Karpas-422 (cell line): ENCODE data around the gene SLITRK3. TPM values are rescaled to one million over a fixed set of nuclear protein-coding genes. Genes with fewer than 3 reads are reported as not detected.

Experiments
- DNase-seq: peaks from one replicate; pipeline ENCODE4 v3.0.0-alpha.2; 2015
- H2AFZ ChIP-seq: fragments of 200-600 bp; sonication (generic); 2 replicates; pipeline ENCODE4 v1.6.1; 2014; ENCODE audit warnings: antibody characterized with exemption, low read length, mixed read lengths
- H3K27ac ChIP-seq: fragments of 200-600 bp; sonication (generic); 2 replicates; pipeline ENCODE4 v1.5.1; 2014; ENCODE audit warnings: mild to moderate bottlenecking, low read length, moderate library complexity
- H3K27me3 ChIP-seq: fragments of 200-600 bp; sonication (generic); 2 replicates; pipeline ENCODE4 v1.6.1; 2014; ENCODE audit warnings: low read length, mixed read lengths
- H3K36me3 ChIP-seq: fragments of 200-600 bp; sonication (generic); 2 replicates; pipeline ENCODE4 v1.6.1; 2014; ENCODE audit warnings: low read length, mixed read lengths; ENCODE audit not compliant: insufficient read depth
- H3K4me1 ChIP-seq: fragments of 200-600 bp; sonication (generic); 2 replicates; pipeline ENCODE4 v1.6.1; 2014; ENCODE audit warnings: mild to moderate bottlenecking, low read length, mixed read lengths
- H3K4me2 ChIP-seq: fragments of 200-600 bp; sonication (generic); 2 replicates; pipeline ENCODE4 v1.6.1; 2014; ENCODE audit warnings: low read length, low read depth, mild to moderate bottlenecking; ENCODE audit not compliant: poor library complexity, severe bottlenecking
- H3K4me3 ChIP-seq: fragments of 200-600 bp; sonication (generic); 2 replicates; pipeline ENCODE4 v1.5.1; 2014; ENCODE audit warnings: mild to moderate bottlenecking, antibody characterized with exemption, low read length, mixed read lengths
- H3K79me2 ChIP-seq: fragments of 200-600 bp; sonication (generic); 2 replicates; pipeline ENCODE4 v1.6.1; 2014; ENCODE audit warnings: mild to moderate bottlenecking, low read length, mixed read lengths
- H3K9ac ChIP-seq: fragments of 200-600 bp; sonication (generic); 2 replicates; pipeline ENCODE4 v1.6.0; 2014; ENCODE audit warnings: low read length
- H3K9me2 ChIP-seq: fragments of 200-600 bp; sonication (generic), shearing (Covaris generic); replicated peaks from 2 replicates; pipeline ENCODE4 v1.6.0; 2014; ENCODE audit warnings: mild to moderate bottlenecking, low read length, moderate library complexity; ENCODE audit not compliant: insufficient read depth
- H3K9me3 ChIP-seq: fragments of 300-700, 200-600 bp; sonication (generic); 2 replicates; pipeline ENCODE4 v1.6.1; 2014; ENCODE audit warnings: low read length, mixed read lengths
- H4K20me1 ChIP-seq: fragments of 200-600 bp; sonication (generic); 2 replicates; pipeline ENCODE4 v1.6.1; 2014; ENCODE audit warnings: mild to moderate bottlenecking, antibody characterized with exemption, low read length, low read depth; ENCODE audit not compliant: insufficient read depth
- total RNA-seq: library from RNA; depleted of rRNA; stranded (reverse); fragments of >200 nt; shearing (Covaris generic); gene quantifications from 2 replicates; pipeline ENCODE4 v1.2.3, GENCODE V29; 2014; ENCODE audit warnings: low replicate concordance

SLITRK3 gene
- total RNA-seq, 1 experiment from 2014 or later, result not detected

- Histone ChIP-seq H3K4me1 (no peaks in the 10 kb centered on the region), H3K4me3 (no peak overlapping the region), H2AFZ (no peak overlapping the region), H4K20me1 (no peaks in the 10 kb centered on the region), H3K9me3 (peaks cover 4% of the 10 kb centered on the region; the same call in 1 of the 2 replicates), H3K79me2 (no peaks in the 10 kb centered on the region), H3K27me3 (no peaks in the 10 kb centered on the region), H3K9me2 (no peaks in the 10 kb centered on the region; the same call in 1 of the 2 replicates), H3K4me2 (no peak overlapping the region), H3K9ac (no peak overlapping the region), H3K27ac (no peak overlapping the region), H3K36me3 (no peaks in the 10 kb centered on the region)
- no peak for DNase-seq
These were observed 14.5 kb upstream of the SLITRK3 start for GRCh38 chr3:165210727-165211126.

GRCh38 chr3:165210132-165210531 lies 13.9 kb upstream of the SLITRK3 start:
- no peak overlapping the region for H2AFZ ChIP-seq
- no peak overlapping the region for H3K27ac ChIP-seq

DNA sequence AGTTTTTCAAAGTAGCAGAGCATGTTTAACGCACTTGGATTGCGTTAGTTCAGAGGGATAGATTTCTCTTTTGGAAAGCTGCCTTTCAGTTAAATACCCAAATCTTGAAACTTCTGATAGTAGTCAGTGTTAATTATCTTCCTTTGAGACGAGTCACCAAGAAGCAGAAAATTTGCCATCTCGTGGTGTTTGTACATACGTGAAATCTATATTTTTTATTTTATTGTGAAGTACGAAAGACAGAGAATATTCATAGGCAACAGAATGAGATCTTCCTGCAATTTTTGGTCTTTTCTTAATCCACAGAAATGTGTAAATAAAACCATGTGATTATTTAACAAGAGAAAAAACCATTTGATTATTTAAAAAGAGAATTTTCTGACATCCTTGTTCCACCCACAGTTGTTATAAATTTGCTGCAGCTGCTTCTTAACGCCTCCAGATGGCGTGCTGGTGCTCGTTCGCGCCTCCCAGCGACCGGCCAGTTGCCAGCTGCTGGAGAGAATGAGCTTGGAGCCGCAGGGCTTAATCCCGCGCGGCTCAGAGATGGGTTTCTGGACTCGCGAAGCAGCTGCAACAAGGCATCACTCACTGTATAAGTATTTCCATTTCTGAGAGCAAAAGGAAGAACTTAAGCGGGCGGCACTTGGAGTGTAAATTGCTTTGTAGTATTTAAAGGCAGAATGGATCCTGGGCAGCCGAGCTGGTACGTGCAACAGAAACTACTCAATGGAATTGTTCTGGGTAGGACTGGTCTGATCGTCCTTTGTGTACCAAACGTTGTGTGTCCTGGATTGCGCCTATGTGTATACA lies 10.5 kb upstream of the SLITRK3 start:
- H2AFZ ChIP-seq, result no peak overlapping the region
- no peak overlapping the region for H3K4me2 ChIP-seq

More at GRCh38 chr3:165210132-165210531, 13.9 kb upstream of the SLITRK3 start:
- no peak overlapping the region for H3K4me3 ChIP-seq
- H3K4me1 ChIP-seq, result no peaks in the 10 kb centered on the region
- H3K9me3 ChIP-seq, result peaks cover 4% of the 10 kb centered on the region; the same call in 1 of the 2 replicates
- no peaks in the 10 kb centered on the region for H4K20me1 ChIP-seq
- no peak for DNase-seq
- H3K36me3 ChIP-seq, result no peaks in the 10 kb centered on the region
- H3K9me2 ChIP-seq, result no peaks in the 10 kb centered on the region; the same call in 1 of the 2 replicates
- H3K79me2 ChIP-seq, result no peaks in the 10 kb centered on the region
- H3K4me2 ChIP-seq, result no peak overlapping the region
- H3K9ac ChIP-seq, result no peak overlapping the region
- no peaks in the 10 kb centered on the region for H3K27me3 ChIP-seq

DNA sequence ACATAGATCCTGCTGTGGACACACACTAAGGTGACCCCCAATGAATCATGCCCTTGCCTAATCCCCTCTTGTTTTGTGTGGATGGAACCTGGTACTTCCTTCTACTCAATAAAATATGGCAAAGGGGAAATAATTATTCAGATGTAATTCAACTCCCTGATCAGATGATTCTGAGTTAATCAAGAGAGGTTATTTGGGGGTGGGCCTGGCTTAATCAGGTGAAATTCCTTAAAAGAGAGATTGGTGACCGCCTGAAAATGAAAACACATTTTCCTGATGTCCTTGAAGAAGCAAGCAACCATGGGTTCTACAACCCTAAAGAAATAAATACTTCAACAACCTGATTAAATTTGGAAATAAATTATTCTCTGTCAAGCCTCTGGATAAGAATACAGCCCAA lies 8.3 kb upstream of the SLITRK3 start:
- H3K27me3 ChIP-seq, result no peaks in the 10 kb centered on the region
- H3K79me2 ChIP-seq, result no peaks in the 10 kb centered on the region
- H3K4me2 ChIP-seq, result no peak overlapping the region
- H4K20me1 ChIP-seq, result no peaks in the 10 kb centered on the region
- H3K9ac ChIP-seq, result no peak overlapping the region
- DNase-seq, result no peak
- H2AFZ ChIP-seq, result no peak overlapping the region
- no peak overlapping the region for H3K27ac ChIP-seq
- H3K4me1 ChIP-seq, result no peaks in the 10 kb centered on the region
- H3K4me3 ChIP-seq, result no peak overlapping the region
- no peaks in the 10 kb centered on the region for H3K9me2 ChIP-seq
- H3K36me3 ChIP-seq, result no peaks in the 10 kb centered on the region
- peaks cover 9% of the 10 kb centered on the region; the same call in 1 of the 2 replicates for H3K9me3 ChIP-seq

More for the DNA sequence above, 10.5 kb upstream of the SLITRK3 start:
- Histone ChIP-seq H3K36me3 (no peaks in the 10 kb centered on the region), H3K79me2 (no peaks in the 10 kb centered on the region), H3K4me1 (no peaks in the 10 kb centered on the region), H3K27ac (no peak overlapping the region), H3K9me2 (no peaks in the 10 kb centered on the region), H3K27me3 (no peaks in the 10 kb centered on the region), H3K9me3 (peaks cover 9% of the 10 kb centered on the region; the same call in 1 of the 2 replicates), H4K20me1 (no peaks in the 10 kb centered on the region), H3K9ac (no peak overlapping the region), H3K4me3 (no peak overlapping the region)
- DNase-seq, result peak; percentile 69

GRCh38 chr3:165202995-165203394 lies 6.8 kb upstream of the SLITRK3 start:
- no peaks in the 10 kb centered on the region for H3K79me2 ChIP-seq
- no peaks in the 10 kb centered on the region for H4K20me1 ChIP-seq
- no peak overlapping the region for H2AFZ ChIP-seq
- no peaks in the 10 kb centered on the region for H3K36me3 ChIP-seq
- no peaks in the 10 kb centered on the region for H3K9me2 ChIP-seq
- no peak overlapping the region for H3K4me3 ChIP-seq
- no peak overlapping the region for H3K9ac ChIP-seq
- H3K4me2 ChIP-seq, result no peak overlapping the region
- H3K27ac ChIP-seq, result no peak overlapping the region
- no peaks in the 10 kb centered on the region for H3K27me3 ChIP-seq
- DNase-seq, result no peak
- H3K9me3 ChIP-seq, result peaks cover 9% of the 10 kb centered on the region; the same call in 1 of the 2 replicates
- no peaks in the 10 kb centered on the region for H3K4me1 ChIP-seq

GRCh38 chr3:165201964-165202363 lies 5.8 kb upstream of the SLITRK3 start:
- H3K4me1 ChIP-seq, result no peaks in the 10 kb centered on the region
- H3K36me3 ChIP-seq, result no peaks in the 10 kb centered on the region
- H3K9me2 ChIP-seq, result no peaks in the 10 kb centered on the region
- H3K4me3 ChIP-seq, result no peak overlapping the region
- no peak overlapping the region for H2AFZ ChIP-seq
- H3K27me3 ChIP-seq, result no peaks in the 10 kb centered on the region
- no peak overlapping the region for H3K4me2 ChIP-seq
- no peak overlapping the region for H3K9ac ChIP-seq
- H3K27ac ChIP-seq, result no peak overlapping the region
- DNase-seq, result no peak
- no peaks in the 10 kb centered on the region for H4K20me1 ChIP-seq
- peaks cover 11% of the 10 kb centered on the region; the same call in 1 of the 2 replicates for H3K9me3 ChIP-seq
- no peaks in the 10 kb centered on the region for H3K79me2 ChIP-seq

DNA sequence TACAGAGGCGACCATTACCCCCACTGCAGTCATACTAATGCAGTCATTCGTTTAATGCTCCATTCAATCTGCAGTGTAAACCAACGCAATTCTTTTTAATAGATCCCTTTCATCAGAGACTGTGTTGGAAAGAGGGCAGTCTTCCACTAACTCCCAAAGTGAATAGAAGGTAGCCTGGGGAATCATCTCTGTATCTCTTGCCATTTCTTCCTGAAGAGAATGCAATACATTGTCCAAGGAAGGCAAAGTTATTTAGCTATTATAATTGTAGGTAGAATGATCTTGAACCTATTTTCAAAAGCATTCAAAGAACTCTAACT lies 1.3 kb upstream of the SLITRK3 start:
- Histone ChIP-seq H3K9me2 (no peaks in the 10 kb centered on the region), H3K4me2 (no peak overlapping the region), H3K27me3 (no peaks in the 10 kb centered on the region), H2AFZ (no peak overlapping the region), H3K36me3 (no peaks in the 10 kb centered on the region), H3K27ac (no peak overlapping the region), H3K9ac (no peak overlapping the region), H4K20me1 (no peaks in the 10 kb centered on the region), H3K4me1 (no peaks in the 10 kb centered on the region), H3K79me2 (no peaks in the 10 kb centered on the region), H3K9me3 (peaks cover 7% of the 10 kb centered on the region; the same call in 1 of the 2 replicates), H3K4me3 (no peak overlapping the region)
- no peak for DNase-seq

- H3K9me3 ChIP-seq, result peaks cover 7% of the 10 kb centered on the region; the same call in 1 of the 2 replicates
- H3K79me2 ChIP-seq, result no peaks in the 10 kb centered on the region
- no peak overlapping the region for H2AFZ ChIP-seq
- no peak overlapping the region for H3K4me3 ChIP-seq
- DNase-seq, result no peak
- H3K27ac ChIP-seq, result no peak overlapping the region
- H3K4me1 ChIP-seq, result no peaks in the 10 kb centered on the region
- no peak overlapping the region for H3K4me2 ChIP-seq
- H3K9ac ChIP-seq, result no peak overlapping the region
- no peaks in the 10 kb centered on the region for H4K20me1 ChIP-seq
- H3K9me2 ChIP-seq, result no peaks in the 10 kb centered on the region
- H3K27me3 ChIP-seq, result no peaks in the 10 kb centered on the region
- H3K36me3 ChIP-seq, result no peaks in the 10 kb centered on the region
These were observed 645 bp upstream of the SLITRK3 start for GRCh38 chr3:165196577-165197480.
